Activated CD4-positive, alpha-beta T cell treated with anti-CD3 and anti-CD28 coated beads for 1 hour (primary cell): ENCODE measurements around the gene SNX19.
"Not testable (repeated sequence)": the region's sequence is repeated elsewhere in the genome, so short reads cannot be mapped to it uniquely, and the experiment has no call there.

Source experiments
- DNase-seq: peaks from one replicate; pipeline ENCODE4 v3.0.0-alpha.2; 2020

The SNX19 gene

DNA sequence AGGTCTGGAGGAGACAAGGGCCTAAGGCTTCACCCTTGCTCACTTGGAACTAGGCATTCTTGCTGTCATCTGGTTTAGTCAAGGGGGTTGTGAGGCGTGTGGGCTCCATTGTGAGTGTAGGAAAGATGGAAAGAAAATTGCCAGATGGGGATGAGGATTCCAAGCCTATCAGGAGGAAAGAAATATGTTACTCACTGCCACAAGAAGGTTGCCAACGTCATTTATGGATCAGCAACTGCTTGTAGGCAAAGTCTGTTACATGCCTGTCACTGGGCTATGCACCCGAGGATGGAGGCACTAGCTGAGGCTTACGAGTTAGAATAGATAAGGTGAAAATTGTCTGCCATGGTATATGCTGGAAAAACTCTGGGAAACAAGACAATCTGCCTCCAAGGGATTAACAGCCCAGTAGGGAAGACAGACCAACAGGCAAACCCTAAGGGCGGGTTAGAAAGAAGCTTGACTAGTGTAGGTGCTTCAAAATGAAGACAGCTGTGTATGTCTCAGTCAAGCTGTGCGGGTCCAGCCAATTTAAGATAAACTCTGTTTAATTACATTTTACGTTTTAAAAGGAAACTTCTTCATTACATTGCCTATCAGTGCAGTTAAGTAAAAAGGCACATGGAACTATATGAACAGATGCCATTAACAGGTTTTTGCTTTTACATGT lies 47.4 kb downstream of the SNX19 start:
- no peak for DNase-seq

DNA sequence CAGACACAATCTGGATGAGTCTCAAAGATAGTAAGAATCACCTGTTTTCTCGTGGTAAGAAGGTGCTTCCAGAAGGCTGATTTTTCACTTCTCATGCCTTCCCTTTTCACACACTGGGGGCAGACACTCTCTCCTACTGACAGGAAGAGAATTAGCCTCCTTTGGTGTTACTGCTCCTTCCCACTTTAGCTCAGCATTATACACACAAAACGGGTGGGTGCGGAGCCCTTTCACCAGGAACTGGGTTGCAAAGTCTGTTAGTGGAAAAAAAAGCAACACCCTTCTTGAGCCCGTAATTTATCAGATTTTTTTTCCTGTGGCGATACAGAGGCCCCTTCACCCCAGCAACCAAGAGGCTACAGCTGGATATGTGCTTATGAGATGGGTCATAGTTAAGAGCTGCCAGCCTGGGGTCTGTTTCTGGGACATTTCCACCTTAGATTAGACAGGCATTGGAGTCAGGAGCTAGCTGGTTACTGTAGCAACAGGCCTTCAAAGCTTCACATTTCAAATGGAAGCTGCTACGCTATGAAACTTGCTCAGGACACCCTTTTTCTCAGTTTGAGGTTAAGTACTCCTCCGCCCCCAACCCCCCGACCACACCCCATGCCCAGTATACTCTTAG lies 48.1 kb downstream of the SNX19 start:
- DNase-seq: no peak

DNA sequence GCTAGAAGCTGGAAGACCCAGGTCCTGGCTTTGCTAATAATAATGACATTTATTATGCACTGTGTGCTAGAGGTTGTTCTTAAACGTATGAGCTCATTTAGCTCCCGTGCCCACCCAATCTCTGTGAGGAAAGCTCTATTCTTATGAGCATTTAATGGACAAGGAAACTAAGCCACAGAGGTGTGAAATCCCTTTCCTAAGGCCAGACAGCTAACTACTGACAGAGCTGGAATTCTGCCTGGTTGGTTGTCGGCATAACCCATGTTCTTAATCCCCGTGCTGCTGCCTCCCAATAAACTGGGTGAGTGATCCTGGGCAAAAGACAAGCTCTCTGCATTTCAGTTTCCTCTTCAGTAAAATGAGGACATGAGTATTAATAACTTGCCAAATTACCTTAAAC lies 49.4 kb downstream of the SNX19 start:
- no peak for DNase-seq

- no peak for DNase-seq
Observed at GRCh38 chr11:130865774-130866114, 50.5 kb downstream of the SNX19 start.

DNA sequence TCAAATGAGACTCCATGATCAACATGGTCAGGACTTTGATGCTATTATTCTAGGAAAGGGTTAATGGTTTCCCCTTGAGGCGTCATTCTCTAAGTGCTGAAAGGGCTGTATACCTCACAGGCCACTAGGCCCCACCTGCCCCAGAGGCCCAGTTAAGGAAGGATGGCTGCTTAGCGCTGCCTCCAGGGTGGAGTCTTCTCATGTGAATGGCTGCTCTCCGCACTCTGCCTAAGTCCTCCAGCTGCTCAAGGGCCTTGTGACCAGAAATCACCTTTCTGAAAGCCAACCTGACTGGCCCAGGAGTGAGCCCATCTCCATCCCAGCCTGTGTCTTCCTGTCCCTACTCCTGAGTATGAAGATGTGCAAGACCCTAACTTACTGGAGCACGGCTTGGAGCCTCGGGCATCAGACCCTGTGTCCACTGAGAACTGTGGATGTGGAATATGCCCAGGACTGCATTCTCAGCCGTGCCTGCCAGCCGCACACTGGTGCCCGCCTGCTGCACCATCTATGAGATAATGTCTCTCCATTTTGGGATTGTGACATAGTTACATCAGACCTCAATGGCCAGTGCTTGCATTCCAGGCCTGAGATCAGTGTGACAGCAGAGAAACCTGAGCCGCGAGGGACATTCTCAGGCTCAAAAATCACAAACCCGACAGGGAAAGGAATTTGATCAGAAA lies 51.0 kb downstream of the SNX19 start:
- no peak for DNase-seq

DNA sequence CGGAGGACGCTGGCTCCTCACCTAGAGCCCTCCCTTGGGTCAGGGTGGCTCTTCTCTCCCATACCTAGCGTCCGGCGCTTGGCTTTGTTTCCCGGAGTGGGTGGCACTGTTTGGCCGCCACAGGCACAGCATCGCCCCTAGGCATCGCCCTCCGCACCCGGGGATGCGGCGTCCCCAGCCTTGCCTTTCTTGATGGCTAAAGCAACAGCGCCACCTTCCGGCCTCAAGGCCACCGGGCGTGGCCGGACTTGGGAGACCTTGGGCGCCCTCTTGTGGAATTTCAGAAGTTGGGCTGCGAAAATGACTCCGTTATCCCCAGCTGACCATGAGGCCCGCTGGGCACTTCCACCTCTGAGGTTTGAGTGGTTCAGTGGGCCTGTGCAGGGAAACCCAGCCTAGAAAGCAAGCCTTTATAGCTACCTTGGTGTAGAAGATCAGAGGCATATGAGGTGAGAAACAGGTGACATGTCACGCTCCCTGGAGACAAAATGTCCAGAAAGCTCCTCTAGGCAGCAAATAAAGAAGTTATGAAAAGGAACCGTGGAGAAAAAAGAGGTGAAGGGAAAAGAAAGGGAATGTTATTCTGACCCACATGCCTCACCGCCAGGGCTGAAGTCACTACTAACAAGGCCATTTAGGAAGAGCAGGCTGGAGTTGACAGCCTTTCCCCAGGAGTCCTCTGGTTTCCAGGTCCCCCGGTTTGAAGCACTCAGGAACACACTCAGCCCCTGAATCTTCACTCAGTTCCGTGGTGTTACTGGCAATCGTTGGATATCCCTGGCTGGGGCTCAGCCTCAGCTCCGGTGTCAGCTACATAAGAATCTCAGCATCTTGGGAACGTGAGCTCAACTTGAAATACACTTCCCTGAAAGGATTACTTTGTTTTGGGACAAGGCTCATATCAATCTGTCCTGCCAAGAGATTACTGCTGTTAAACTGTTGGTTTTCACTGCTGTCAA lies 54.1 kb downstream of the SNX19 start:
- DNase-seq: peak; percentile 73

- DNase-seq: no peak
Observed at GRCh38 chr11:130861283-130861682, 55.0 kb downstream of the SNX19 start.

- DNase-seq: no peak
Observed at GRCh38 chr11:130859886-130860285, 56.4 kb downstream of the SNX19 start.

GRCh38 chr11:130858215-130858614 lies 58.1 kb downstream of the SNX19 start:
- DNase-seq: no peak

- DNase-seq: not testable (repeated sequence)
Observed at GRCh38 chr11:130855707-130856106, 60.6 kb downstream of the SNX19 start.

GRCh38 chr11:130854483-130854882 lies 61.8 kb downstream of the SNX19 start:
- no peak for DNase-seq

DNA sequence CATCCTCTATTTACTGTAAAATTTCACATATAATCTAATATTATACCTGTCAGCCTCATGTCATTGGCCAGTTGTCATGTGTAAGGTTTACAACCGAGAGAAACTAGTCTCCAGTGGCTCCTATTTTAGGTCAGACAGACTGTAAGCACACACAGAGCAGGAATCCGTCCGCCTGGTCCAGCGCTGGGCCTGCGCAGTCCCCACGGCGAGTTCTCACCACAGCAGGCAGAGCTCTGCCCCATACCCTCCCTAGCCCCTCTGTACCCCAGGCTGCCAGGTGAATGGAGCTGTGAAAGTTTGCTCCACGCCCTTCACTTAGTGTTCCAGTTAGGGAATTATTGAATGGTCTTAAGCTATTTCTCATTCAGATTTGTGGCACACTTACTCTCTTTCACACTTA lies 63.7 kb downstream of the SNX19 start:
- no peak for DNase-seq

DNA sequence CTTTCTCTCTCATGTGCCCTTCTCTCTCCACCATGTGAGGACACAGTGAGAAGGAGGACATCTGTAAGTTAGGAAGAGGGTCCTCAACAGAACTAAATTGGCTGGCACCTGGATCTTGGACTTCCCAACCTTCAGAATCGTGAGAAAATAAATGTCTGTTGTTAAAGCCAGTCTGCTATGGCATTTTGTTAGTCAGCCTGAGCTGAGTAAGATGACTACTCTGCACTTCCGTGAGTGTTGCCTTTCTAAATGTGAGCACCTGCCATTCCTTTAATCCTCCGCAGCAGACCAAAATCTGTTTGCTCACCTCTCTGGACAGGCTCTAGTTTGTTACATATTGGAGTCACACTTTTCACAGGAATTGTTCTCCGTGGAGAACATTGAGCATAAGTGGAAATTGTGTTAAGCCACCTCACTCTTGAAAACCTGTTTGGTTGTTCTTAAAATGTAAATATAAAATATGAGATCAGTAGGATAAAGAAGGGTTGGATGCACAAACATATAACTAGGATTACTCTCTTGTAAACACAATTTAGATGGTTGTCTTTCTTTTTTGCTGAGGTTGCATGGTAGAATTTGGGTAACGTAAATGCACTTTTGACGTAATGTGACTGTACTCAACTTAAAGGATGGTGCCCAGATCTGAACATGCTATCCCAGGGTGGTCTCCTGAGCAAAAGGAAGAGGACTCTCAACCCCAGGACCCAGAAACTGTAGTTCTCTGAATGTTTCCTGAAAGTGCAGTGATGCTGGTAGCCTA lies 65.9 kb downstream of the SNX19 start:
- DNase-seq: no peak

- no peak for DNase-seq
Observed at GRCh38 chr11:130849215-130849568, 67.1 kb downstream of the SNX19 start.

- no peak for DNase-seq
Observed at GRCh38 chr11:130848361-130849214, 67.7 kb downstream of the SNX19 start.

GRCh38 chr11:130847517-130847916 lies 68.8 kb downstream of the SNX19 start:
- no peak for DNase-seq

GRCh38 chr11:130846606-130847005 lies 69.7 kb downstream of the SNX19 start:
- DNase-seq: no peak

DNA sequence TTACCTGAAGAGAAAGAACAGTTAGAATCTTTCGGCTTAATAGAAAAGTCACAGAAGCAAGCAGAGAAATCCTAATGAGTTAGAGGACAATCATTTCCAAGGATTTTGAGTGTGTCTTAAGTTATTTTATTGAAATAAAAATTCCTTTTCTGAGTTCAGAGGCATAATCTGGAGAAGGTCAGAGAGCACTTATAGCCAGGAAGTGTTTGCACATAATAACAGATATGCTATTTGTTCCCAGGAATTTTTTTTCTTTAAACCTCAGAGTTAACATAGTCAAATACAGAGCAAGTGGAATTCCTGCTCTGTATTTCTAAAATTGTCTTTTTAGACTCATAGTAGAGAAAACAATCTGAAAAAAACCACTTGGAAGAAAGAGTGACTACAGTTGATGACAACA lies 74.3 kb downstream of the SNX19 start:
- no peak for DNase-seq

GRCh38 chr11:130840679-130841078 lies 75.6 kb downstream of the SNX19 start:
- no peak for DNase-seq

- DNase-seq: no peak
Observed at GRCh38 chr11:130839981-130840666, 76.2 kb downstream of the SNX19 start.

- no peak for DNase-seq
Observed at GRCh38 chr11:130837194-130837593, 79.1 kb downstream of the SNX19 start.
